GM19395 (cell line): ENCODE results near the gene DPYSL4.

Experiments
- ATAC-seq: cut with Tn5 transposase; IDR thresholded peaks from one replicate; pipeline ENCODE4 v1.9.1; 2021; ENCODE audit warnings: mild to moderate bottlenecking, moderate library complexity; ENCODE audit not compliant: unreplicated experiment

The DPYSL4 gene

GRCh38 chr10:132176623-132177500, 9.9 kb upstream of the DPYSL4 start:
- ATAC-seq, result no peak

GRCh38 chr10:132178046-132178445, 8.7 kb upstream of the DPYSL4 start:
- ATAC-seq, result no peak

DNA sequence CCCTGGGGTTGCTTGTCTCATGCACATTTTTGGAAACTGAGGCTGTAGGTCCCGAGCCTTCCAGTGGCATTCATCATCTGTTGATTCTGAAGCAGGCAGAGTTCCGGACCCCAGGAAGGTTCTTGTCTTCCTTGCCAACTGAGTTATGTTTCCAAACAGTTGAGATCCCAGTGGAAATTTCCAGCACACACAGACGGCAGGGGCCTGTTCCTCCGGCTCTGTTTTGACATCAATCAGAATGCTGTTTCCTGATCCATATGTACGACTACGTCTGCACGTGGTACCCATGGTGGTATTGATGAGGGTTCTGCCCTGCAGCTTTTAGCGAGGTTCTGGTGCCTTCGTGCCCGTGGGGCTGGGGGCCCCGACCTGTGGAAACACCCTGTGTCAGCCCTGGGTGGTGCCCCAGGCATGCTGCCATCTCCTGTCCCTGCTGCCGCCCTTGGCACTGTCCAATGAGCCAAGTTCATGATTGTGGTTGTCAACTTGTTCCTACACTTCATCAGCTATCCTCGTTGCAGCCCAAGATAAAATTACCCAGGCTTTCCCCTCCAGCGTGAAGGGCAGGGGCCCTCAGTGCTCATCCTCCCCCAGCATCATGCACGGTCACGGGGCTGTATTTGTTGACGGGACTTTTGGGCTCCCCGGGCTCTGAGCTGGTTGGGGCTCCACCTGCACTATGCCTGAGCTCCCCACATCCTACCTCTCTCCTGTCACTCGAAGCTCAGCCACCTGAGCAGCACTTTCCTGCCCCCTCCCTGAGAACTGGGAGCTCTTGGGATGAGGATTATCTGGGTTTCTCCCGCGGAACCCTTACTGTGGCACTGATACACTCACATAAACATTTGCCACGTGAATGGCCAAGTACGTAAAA, 7.8 kb upstream of the DPYSL4 start:
- ATAC-seq, result no peak

DNA sequence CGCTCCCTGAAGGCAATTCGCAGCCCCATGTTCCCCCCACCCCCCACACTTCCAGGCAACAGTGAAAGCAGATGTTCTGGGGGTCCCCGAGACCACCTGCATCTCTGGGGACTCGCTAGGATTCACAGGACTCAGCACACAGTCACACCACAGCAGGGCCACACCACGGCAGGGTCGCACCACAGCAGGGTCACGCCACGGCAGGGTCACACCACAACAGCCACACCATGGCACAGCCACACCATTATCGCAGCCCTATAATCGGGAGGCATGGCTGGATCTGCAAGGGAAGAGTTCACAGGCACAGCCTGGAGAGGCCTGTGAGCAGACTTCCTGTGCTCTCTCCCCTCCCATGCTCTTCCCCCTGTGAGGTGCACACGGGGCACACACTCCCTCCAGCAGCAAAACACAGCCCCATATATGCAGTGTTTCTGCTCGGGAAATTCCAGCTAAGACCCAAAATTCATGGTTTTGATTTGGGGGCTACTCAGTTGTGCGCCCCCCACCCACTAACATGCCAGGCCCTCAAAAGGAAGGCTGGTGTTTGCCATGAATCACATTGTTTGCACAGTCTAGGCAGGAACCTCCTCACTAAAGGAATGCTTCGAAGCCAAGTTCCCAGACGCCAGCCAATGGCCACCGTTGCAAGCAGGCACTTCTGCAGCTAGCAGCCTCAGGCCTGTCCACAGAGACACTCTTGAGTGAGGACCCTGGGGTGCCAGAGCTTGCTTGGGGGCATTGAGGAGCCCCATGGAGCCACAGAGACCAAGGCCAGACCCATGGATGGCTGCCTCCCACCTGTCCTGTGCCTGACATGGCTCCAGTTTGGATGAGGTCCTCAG, 7.0 kb upstream of the DPYSL4 start:
- no peak for ATAC-seq

DNA sequence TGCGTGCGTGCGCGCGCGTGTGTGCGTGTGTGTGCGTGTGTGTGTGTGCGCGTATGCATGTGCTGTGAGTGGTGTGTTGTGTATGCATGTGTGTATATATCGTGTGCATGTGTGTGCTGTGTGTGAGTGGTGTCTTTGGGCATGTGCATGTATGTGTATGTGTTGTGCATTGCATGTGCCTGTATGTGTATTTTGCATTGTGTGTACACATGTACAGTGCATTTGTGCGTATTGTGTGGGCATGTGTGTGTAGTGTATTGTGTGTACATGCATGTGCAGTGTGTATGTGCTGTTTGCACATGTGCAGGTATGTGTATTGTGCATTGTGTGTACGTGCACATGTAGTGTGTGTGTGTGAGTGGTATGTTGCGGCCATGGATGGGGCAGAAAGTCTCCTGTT, 6.0 kb upstream of the DPYSL4 start:
- ATAC-seq, result no peak

GRCh38 chr10:132181691-132182425, 4.9 kb upstream of the DPYSL4 start:
- ATAC-seq, result no peak

DNA sequence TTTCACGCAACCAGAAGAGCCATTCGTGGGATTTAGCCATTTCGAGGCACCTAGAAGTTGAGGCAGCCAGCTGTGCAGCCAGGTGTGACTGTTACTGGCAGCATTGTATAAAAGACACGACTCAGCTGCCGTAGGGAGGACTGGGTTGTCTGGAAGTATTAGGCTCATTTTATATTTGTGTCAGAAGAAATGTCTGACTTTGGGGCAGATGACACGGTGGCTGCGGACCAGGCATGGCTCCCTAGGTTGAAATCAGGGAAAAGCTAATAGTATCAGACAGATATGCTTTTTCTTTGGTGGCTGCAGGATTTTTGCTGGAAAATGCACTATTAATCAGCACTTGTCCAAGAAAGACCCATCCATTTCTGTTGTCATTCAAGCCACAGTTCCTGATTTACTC, 4.2 kb upstream of the DPYSL4 start:
- no peak for ATAC-seq

DNA sequence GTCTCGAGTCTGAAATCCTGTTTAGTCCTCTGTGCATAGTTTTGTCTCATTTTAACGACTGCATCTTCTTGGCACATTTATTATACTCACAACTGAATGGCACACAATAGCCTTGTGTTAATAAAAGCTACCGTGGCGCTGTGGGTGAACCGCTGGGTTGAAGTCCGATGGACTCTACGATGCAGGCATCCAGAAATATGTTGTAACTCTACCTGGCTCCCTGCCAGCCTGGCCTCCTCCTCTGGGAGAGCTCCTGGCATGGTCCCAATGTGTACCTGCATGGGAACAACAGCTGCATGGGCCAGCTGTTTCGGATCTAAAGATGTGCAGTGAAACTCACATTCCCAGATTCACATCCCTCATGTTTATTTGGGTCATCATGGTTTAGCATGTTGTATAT, 3.7 kb upstream of the DPYSL4 start:
- ATAC-seq, result no peak

- ATAC-seq, result no peak
Measured at GRCh38 chr10:132184816-132185593, 1.7 kb upstream of the DPYSL4 start.

- no peak for ATAC-seq
Measured at GRCh38 chr10:132185601-132186487, 904 bp upstream of the DPYSL4 start.

DNA sequence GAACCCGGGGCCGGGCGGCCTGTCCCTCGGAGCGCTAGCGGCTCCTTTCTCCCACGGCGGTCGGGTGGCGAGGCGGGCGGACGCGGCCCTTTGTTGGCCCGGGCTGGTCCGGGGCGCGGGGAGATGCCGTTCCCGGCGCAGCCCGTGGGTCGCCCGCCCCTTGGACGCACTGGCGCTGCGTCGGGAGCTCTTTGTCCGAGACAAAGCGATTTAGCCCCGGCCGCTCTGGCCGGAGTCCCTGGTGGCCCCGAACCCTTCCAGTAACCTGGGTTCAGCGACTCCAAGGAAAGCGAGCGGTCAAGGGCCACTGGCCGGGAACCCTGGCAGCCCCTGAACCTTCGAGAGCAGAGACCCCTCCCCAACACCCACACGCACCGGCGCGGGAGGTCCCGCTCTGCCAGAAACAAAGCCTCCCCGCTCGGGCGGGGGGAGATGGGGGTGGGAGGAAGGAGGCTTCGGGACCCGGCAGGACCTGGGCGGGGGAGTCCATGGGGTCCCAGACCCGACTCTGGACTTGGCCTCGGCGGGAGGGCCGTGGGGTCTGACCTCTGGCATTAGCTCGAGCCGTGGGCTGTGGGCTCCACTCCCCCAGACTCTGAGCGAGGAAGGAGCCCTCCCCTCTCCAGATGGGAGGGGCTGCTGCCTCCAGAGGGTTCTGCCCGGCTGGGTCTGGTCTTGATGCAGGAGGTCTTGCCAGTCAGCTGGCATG, 836 bp downstream of the DPYSL4 start:
- ATAC-seq, result no peak

GRCh38 chr10:132188331-132188730, 1.6 kb downstream of the DPYSL4 start:
- no peak for ATAC-seq

- ATAC-seq, result no peak
Measured at GRCh38 chr10:132189016-132189415, 2.3 kb downstream of the DPYSL4 start.

- no peak for ATAC-seq
Measured at GRCh38 chr10:132189810-132190422, 3.2 kb downstream of the DPYSL4 start.

GRCh38 chr10:132192076-132192975, 5.6 kb downstream of the DPYSL4 start:
- ATAC-seq, result no peak

GRCh38 chr10:132192991-132193665, 6.4 kb downstream of the DPYSL4 start:
- no peak for ATAC-seq
